ENCODE results near the gene RBM33.
"Not testable (repeated sequence)": the region's sequence is repeated elsewhere in the genome, so short reads cannot be mapped to it uniquely, and the experiment has no call there.

RBM33 gene

GRCh38 chr7:155809332-155809946 is 165.0 kb downstream of the RBM33 start:
- DNase-seq (ENCODE audit: low read depth): no peak

- no peak for DNase-seq (ENCODE audit: low read depth)
Measured at GRCh38 chr7:155809947-155810769, 165.7 kb downstream of the RBM33 start.

- no peak for DNase-seq (ENCODE audit: low read depth)
Measured at GRCh38 chr7:155810770-155811559, 166.5 kb downstream of the RBM33 start.

GRCh38 chr7:155811560-155811894 is 167.1 kb downstream of the RBM33 start:
- DNase-seq (ENCODE audit: low read depth): no peak

- DNase-seq (ENCODE audit: low read depth): no peak
Measured at GRCh38 chr7:155811895-155812761, 167.7 kb downstream of the RBM33 start, which contains the start of gene SHH. SHH (minus strand) TSS chr7:155812463; CDS start chr7:155812122, 341 bp downstream.

- no peak for DNase-seq (ENCODE audit: low read depth)
Measured at GRCh38 chr7:155813125-155813524, 168.7 kb downstream of the RBM33 start.

GRCh38 chr7:155813546-155814315 is 169.3 kb downstream of the RBM33 start:
- no peak for DNase-seq (ENCODE audit: low read depth)

- DNase-seq (ENCODE audit: low read depth): no peak
Measured at GRCh38 chr7:155814316-155815276, 170.1 kb downstream of the RBM33 start.

- DNase-seq (ENCODE audit: low read depth): peak; percentile 47
Measured at GRCh38 chr7:155815332-155816191, 171.1 kb downstream of the RBM33 start.

GRCh38 chr7:155816192-155816508 is 171.7 kb downstream of the RBM33 start:
- no peak for DNase-seq (ENCODE audit: low read depth)

- no peak for DNase-seq (ENCODE audit: low read depth)
Measured at GRCh38 chr7:155816996-155817395, 172.5 kb downstream of the RBM33 start.

GRCh38 chr7:155817515-155817914 is 173.1 kb downstream of the RBM33 start:
- not testable (repeated sequence) for DNase-seq (ENCODE audit: low read depth)

- DNase-seq (ENCODE audit: low read depth): no peak
Measured at GRCh38 chr7:155818154-155818819, 173.8 kb downstream of the RBM33 start.

GRCh38 chr7:155818820-155819168 is 174.3 kb downstream of the RBM33 start:
- no peak for DNase-seq (ENCODE audit: low read depth)

- DNase-seq (ENCODE audit: low read depth): no peak
Measured at GRCh38 chr7:155819186-155819585, 174.7 kb downstream of the RBM33 start.

GRCh38 chr7:155820246-155820645 is 175.8 kb downstream of the RBM33 start:
- no peak for DNase-seq (ENCODE audit: low read depth)

GRCh38 chr7:155820788-155821187 is 176.3 kb downstream of the RBM33 start:
- no peak for DNase-seq (ENCODE audit: low read depth)

- DNase-seq (ENCODE audit: low read depth): no peak
Measured at GRCh38 chr7:155821851-155822250, 177.4 kb downstream of the RBM33 start.
